Gastroesophageal sphincter (tissue), 4 donors: ENCODE measurements around the gene CTNNA3. TPM values are rescaled to one million over a fixed set of nuclear protein-coding genes. Genes with fewer than 3 reads are reported as not detected.

ENCODE experiments used
- ATAC-seq: fragments of 150-250 bp; one replicate; pipeline ENCODE4 v1.9.1; 2016; ENCODE audit warnings: mild to moderate bottlenecking, moderate library complexity
- H3K27ac ChIP-seq, 4 donors: fragments of 200-600 bp; sonication (generic) in 3 of 4; 1 replicate in 3 of 4; 2 replicates in 1 of 4; pipeline ENCODE4 v1.5.1; 2016 to 2019
- H3K27me3 ChIP-seq: fragments of 200-600 bp; sonication (generic); one replicate; pipeline ENCODE4 v1.5.1; 2019
- H3K36me3 ChIP-seq, 2 donors: fragments of 200-600 bp; sonication (generic); one replicate each; pipeline ENCODE4 v1.5.1; 2019; ENCODE audit warnings: control low read depth in 1 of 2
- H3K4me1 ChIP-seq, 3 donors: fragments of 200-600 bp; sonication (generic); 1 replicate in 2 of 3; 2 replicates in 1 of 3; pipeline ENCODE4 v1.5.1; 2016 to 2019; ENCODE audit warnings: control low read depth in 2 of 3
- H3K4me3 ChIP-seq, 2 donors: fragments of 200-600 bp; sonication (generic); one replicate each; pipeline ENCODE4 v1.5.1; 2019; ENCODE audit warnings: mild to moderate bottlenecking in 1 of 2, moderate library complexity in 1 of 2
- H3K9me3 ChIP-seq, 3 donors: fragments of 200-600 bp; sonication (generic); one replicate each; pipeline ENCODE4 v1.5.1; 2017 to 2019; ENCODE audit warnings: control low read depth in 2 of 3
- EP300 ChIP-seq: sonication (generic); formaldehyde crosslinking; IDR thresholded peaks from one replicate; pipeline ENCODE4 v1.6.1; 2017; ENCODE audit warnings: antibody characterized with exemption, mild to moderate bottlenecking
- POLR2A ChIP-seq, 2 donors: fragments of 450-650 bp; IDR thresholded peaks; one replicate each; pipeline ENCODE4 v1.6.1; 2017; ENCODE audit warnings: antibody characterized with exemption in 2 of 2, mild to moderate bottlenecking in 2 of 2, moderate library complexity in 1 of 2
- POLR2AphosphoS5 ChIP-seq: sonication (generic); formaldehyde crosslinking; IDR thresholded peaks from one replicate; pipeline ENCODE4 v1.6.1; 2017; ENCODE audit warnings: antibody characterized with exemption
- WGBS, 2 donors: methylation state at CpG; one replicate each; pipeline ENCODE4 v1.1.5; 2018; ENCODE audit warnings: low coverage in 1 of 2; 5-methylcytosine and 5-hydroxymethylcytosine counted together
- total RNA-seq, 4 donors: library from RNA; depleted of rRNA; stranded (reverse); fragments of >200 nt; gene quantifications; one replicate each; pipeline ENCODE4 v1.1.0, GENCODE V29; 2016
- TF ChIP-seq, protein P1 (sequence below), 4 experiments: fragments of 200-600 bp in 2 of 4; fragments of 450-650 bp in 2 of 4; sonication (generic) in 1 of 4; IDR thresholded peaks; one replicate each; pipeline ENCODE4 v1.5.1; 2017 to 2019; ENCODE audit warnings: antibody characterized with exemption in 4 of 4, mild to moderate bottlenecking in 2 of 4, moderate library complexity in 2 of 4

CTNNA3 gene
- total RNA-seq, 4 donors from 2014 or later, result 5.1 to 22.0 (median 13.8) TPM

DNA sequence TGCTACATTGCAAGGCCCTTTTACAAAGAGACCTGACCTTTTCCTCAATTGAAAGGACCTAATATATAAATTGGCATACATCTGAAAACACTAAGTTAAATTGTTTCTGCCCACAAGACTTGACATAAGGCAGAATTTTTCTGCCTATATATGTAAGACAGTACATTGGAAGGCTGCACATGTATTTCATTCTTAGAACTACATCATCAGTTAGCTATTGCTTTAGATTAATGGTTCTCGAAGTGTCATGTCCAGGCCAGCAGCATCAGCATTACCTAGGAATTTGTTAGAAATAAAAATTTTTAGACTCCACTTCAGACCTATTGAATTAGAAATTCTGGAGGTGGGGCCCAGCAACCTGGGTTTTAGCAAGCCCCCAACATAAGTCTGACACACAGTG, 396.2 kb downstream of the CTNNA3 start:
- H3K36me3 ChIP-seq, result no peaks in the 10 kb centered on the region
- no peak overlapping the region for H3K4me3 ChIP-seq
- WGBS, 2 donors, result 75 to 100% methylated on average over 1 of the region's 1 CpG
- no peak for ATAC-seq
- H3K4me1 ChIP-seq, result no peaks in the 10 kb centered on the region
- no peaks in the 10 kb centered on the region for H3K9me3 ChIP-seq
- H3K27ac ChIP-seq, result no peak overlapping the region
- TF ChIP-seq EP300 (no peak), POLR2A (IDR thresholded peaks at IDR 0.05) (no peak), POLR2AphosphoS5 (no peak)
- TF ChIP-seq, protein P1, sequence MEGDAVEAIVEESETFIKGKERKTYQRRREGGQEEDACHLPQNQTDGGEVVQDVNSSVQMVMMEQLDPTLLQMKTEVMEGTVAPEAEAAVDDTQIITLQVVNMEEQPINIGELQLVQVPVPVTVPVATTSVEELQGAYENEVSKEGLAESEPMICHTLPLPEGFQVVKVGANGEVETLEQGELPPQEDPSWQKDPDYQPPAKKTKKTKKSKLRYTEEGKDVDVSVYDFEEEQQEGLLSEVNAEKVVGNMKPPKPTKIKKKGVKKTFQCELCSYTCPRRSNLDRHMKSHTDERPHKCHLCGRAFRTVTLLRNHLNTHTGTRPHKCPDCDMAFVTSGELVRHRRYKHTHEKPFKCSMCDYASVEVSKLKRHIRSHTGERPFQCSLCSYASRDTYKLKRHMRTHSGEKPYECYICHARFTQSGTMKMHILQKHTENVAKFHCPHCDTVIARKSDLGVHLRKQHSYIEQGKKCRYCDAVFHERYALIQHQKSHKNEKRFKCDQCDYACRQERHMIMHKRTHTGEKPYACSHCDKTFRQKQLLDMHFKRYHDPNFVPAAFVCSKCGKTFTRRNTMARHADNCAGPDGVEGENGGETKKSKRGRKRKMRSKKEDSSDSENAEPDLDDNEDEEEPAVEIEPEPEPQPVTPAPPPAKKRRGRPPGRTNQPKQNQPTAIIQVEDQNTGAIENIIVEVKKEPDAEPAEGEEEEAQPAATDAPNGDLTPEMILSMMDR (IDR thresholded peaks at IDR 0.05), result no peak
- H3K27me3 ChIP-seq, result no peaks in the 10 kb centered on the region

DNA sequence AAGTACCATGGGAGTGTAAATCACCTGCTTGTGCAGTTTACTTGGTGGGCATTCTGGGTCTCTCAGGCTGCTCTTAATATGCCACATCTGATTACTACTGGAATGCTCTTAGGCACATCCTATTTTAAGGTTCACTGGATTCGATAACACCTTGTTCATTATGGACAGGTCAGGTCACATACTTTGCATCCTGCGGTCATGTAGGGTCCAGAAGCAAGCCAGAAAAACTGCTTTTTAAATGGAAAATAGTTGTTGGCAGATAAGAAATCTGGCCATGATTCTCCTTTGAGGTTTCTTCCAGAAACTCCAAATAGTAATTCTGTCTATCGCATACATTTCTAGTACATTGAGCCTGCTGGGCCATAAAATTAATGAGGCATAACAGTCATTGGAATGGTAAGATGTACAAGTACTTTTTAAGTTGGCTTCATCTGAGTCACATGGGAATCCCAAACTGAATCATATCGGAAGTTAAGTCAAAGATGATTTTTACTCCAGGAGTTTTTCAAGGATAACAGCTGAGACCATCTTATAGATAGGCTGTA, 398.3 kb downstream of the CTNNA3 start:
- TF ChIP-seq POLR2A (IDR thresholded peaks at IDR 0.05), result no peak
- TF ChIP-seq EP300, result no peak
- no peak for TF ChIP-seq POLR2AphosphoS5
- TF ChIP-seq, protein P1 (IDR thresholded peaks at IDR 0.05), result no peak
- Histone ChIP-seq H3K9me3 (no peaks in the 10 kb centered on the region), H3K4me1 (no peaks in the 10 kb centered on the region), H3K36me3 (no peaks in the 10 kb centered on the region), H3K4me3 (no peak overlapping the region), H3K27me3 (no peaks in the 10 kb centered on the region), H3K27ac (no peak overlapping the region)
- 96% methylated on average over 4 of the region's 4 CpGs for WGBS, 2 donors
- ATAC-seq, result no peak

GRCh38 chr10:67296926-67297325, 399.1 kb downstream of the CTNNA3 start:
- no peaks in the 10 kb centered on the region for H3K36me3 ChIP-seq
- no peak overlapping the region for H3K27ac ChIP-seq
- no peak for ATAC-seq
- H3K27me3 ChIP-seq, result no peaks in the 10 kb centered on the region
- H3K4me3 ChIP-seq, result no peak overlapping the region
- no peak for TF ChIP-seq EP300
- TF ChIP-seq POLR2A (IDR thresholded peaks at IDR 0.05), result no peak
- TF ChIP-seq, protein P1 (IDR thresholded peaks at IDR 0.05), result no peak
- TF ChIP-seq POLR2AphosphoS5, result no peak
- no peaks in the 10 kb centered on the region for H3K4me1 ChIP-seq
- WGBS, 2 donors, result 91 to 100% methylated on average over 1 of the region's 2 CpGs
- no peaks in the 10 kb centered on the region for H3K9me3 ChIP-seq

DNA sequence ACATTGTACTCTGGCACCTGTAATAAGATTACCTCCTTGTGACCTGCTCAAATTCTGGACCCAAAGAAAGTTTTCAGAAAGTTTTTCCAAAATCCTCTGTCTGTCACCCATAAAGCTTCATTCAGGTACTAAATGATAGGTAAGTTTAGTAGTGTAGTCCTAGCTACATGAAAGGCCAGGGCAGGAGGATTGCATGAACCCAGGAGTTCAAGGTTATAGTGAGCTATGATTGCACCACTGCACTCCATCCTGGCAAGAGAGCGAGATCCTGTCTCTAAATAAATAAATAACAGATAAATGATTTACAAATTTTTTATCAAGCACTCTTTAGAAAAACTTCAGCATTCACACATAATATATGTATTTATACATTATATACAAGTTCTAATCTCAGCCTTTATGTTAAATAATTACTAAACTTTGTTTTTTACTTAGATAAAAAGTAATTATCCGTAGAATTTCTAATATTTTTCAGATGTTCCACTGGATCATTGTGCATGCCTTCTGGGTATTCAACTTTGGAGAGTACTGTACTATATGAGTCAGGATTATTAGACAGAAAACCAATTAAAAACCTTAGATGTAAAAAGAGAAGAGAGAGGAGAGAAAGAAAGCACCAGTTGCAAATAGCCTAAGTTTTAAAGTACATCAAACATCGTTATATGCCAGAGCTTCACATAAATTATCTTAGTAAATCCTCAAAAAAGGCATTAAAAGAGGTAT, 407.1 kb downstream of the CTNNA3 start:
- Histone ChIP-seq H3K36me3 (no peaks in the 10 kb centered on the region), H3K27me3 (no peaks in the 10 kb centered on the region), H3K4me3 (no peak overlapping the region), H3K4me1 (no peaks in the 10 kb centered on the region), H3K9me3 (no peaks in the 10 kb centered on the region), H3K27ac (no peak overlapping the region)
- ATAC-seq, result no peak
- TF ChIP-seq EP300, result no peak
- no peak for TF ChIP-seq POLR2A (IDR thresholded peaks at IDR 0.05)
- no peak for TF ChIP-seq POLR2AphosphoS5
- TF ChIP-seq, protein P1 (IDR thresholded peaks at IDR 0.05), result no peak
- 84 to 90% methylated on average over 3 of the region's 3 CpGs for WGBS, 2 donors

GRCh38 chr10:67284589-67284988, 411.4 kb downstream of the CTNNA3 start:
- Histone ChIP-seq H3K4me3 (no peak overlapping the region), H3K27ac (no peak overlapping the region), H3K27me3 (no peaks in the 10 kb centered on the region), H3K9me3 (no peaks in the 10 kb centered on the region), H3K4me1 (no peaks in the 10 kb centered on the region), H3K36me3 (no peaks in the 10 kb centered on the region)
- 63 to 69% methylated on average over 1 of the region's 1 CpG for WGBS, 2 donors
- ATAC-seq, result no peak
- TF ChIP-seq, protein P1 (IDR thresholded peaks at IDR 0.05), result no peak
- no peak for TF ChIP-seq POLR2A (IDR thresholded peaks at IDR 0.05)
- no peak for TF ChIP-seq POLR2AphosphoS5
- no peak for TF ChIP-seq EP300
